H9 (cell line): ENCODE data around the gene MRTFA. TPM values are rescaled to one million over a fixed set of nuclear protein-coding genes. Genes with fewer than 3 reads are reported as not detected.

Experiments used
- DNase-seq: peaks from one replicate; pipeline ENCODE4 v3.0.0-alpha.2; 2017
- H2AFZ ChIP-seq: one replicate; pipeline ENCODE4 v1.6.1; 2013; ENCODE audit warnings: mild to moderate bottlenecking, low read length, control low read depth, moderate library complexity
- H2AK5ac ChIP-seq: 2 replicates; pipeline ENCODE4 v1.6.1; 2013; ENCODE audit warnings: low read length, control low read depth, mixed read lengths; ENCODE audit not compliant: insufficient read length
- H2BK120ac ChIP-seq: one replicate; pipeline ENCODE4 v1.6.1; 2013; ENCODE audit warnings: low read depth, mild to moderate bottlenecking, low read length, control low read depth, inconsistent platforms; ENCODE audit not compliant: poor library complexity, severe bottlenecking
- H2BK12ac ChIP-seq: 2 replicates; pipeline ENCODE4 v1.6.1; 2013; ENCODE audit warnings: low read length, control low read depth, mixed read lengths, low read depth; ENCODE audit not compliant: insufficient read length
- H2BK15ac ChIP-seq: 2 replicates; pipeline ENCODE4 v1.6.1; 2013; ENCODE audit warnings: low read depth, low read length, control low read depth
- H2BK20ac ChIP-seq: one replicate; pipeline ENCODE4 v1.6.1; 2013; ENCODE audit warnings: low read depth, mild to moderate bottlenecking, low read length, control low read depth, inconsistent platforms; ENCODE audit not compliant: poor library complexity, severe bottlenecking
- H2BK5ac ChIP-seq: 2 replicates; pipeline ENCODE4 v1.6.1; 2013; ENCODE audit warnings: low read length, control low read depth, mixed read lengths; ENCODE audit not compliant: insufficient read length
- H3K14ac ChIP-seq: 2 replicates; pipeline ENCODE4 v1.6.1; 2013; ENCODE audit warnings: low read length, control low read depth; ENCODE audit not compliant: insufficient read depth
- H3K18ac ChIP-seq: 2 replicates; pipeline ENCODE4 v1.6.1; 2013; ENCODE audit warnings: low read depth, mild to moderate bottlenecking, mixed read lengths, low read length, control low read depth; ENCODE audit not compliant: insufficient read length
- H3K23ac ChIP-seq: 2 replicates; pipeline ENCODE4 v1.6.1; 2013; ENCODE audit warnings: low read length, control low read depth, mixed read lengths, low read depth; ENCODE audit not compliant: insufficient read length
- H3K23me2 ChIP-seq: 2 replicates; pipeline ENCODE4 v1.6.1; 2013; ENCODE audit warnings: low read depth, mild to moderate bottlenecking, mixed read lengths, low read length, control low read depth; ENCODE audit not compliant: insufficient read length, poor library complexity, severe bottlenecking
- H3K27ac ChIP-seq: 2 replicates; pipeline ENCODE4 v1.5.1; 2013; ENCODE audit warnings: low read length, control low read depth, mixed read lengths, low read depth; ENCODE audit not compliant: insufficient read length
- H3K27me3 ChIP-seq: 2 replicates; pipeline ENCODE4 v1.6.1; 2013; ENCODE audit warnings: low read length, control low read depth, inconsistent platforms; ENCODE audit not compliant: insufficient read depth
- H3K4ac ChIP-seq: 2 replicates; pipeline ENCODE4 v1.6.1; 2013; ENCODE audit warnings: low read depth, mild to moderate bottlenecking, control low read depth, inconsistent platforms, low read length, moderate library complexity
- H3K4me1 ChIP-seq: 2 replicates; pipeline ENCODE4 v1.6.1; 2013; ENCODE audit warnings: low read length, control low read depth, inconsistent platforms; ENCODE audit not compliant: insufficient read depth
- H3K4me2 ChIP-seq: 2 replicates; pipeline ENCODE4 v1.6.1; 2013; ENCODE audit warnings: low read length, control low read depth, mixed read lengths; ENCODE audit not compliant: insufficient read length, insufficient read depth
- H3K56ac ChIP-seq: 2 replicates; pipeline ENCODE4 v1.6.1; 2013; ENCODE audit warnings: low read depth, mild to moderate bottlenecking, mixed read lengths, low read length, control low read depth; ENCODE audit not compliant: insufficient read length
- H3K79me1 ChIP-seq: 2 replicates; pipeline ENCODE4 v1.6.1; 2013; ENCODE audit warnings: low read depth, mild to moderate bottlenecking, moderate library complexity, low read length, control low read depth, inconsistent platforms; ENCODE audit not compliant: insufficient read depth, poor library complexity, severe bottlenecking
- H3K79me2 ChIP-seq: 2 replicates; pipeline ENCODE4 v1.6.1; 2013; ENCODE audit warnings: low read length, control low read depth, inconsistent platforms; ENCODE audit not compliant: insufficient read depth
- H3K9ac ChIP-seq: 2 replicates; pipeline ENCODE4 v1.6.1; 2013; ENCODE audit warnings: low read length, control low read depth, mixed read lengths; ENCODE audit not compliant: insufficient read length; ENCODE audit errors: extremely low read depth
- H3K9me3 ChIP-seq: one replicate; pipeline ENCODE4 v1.6.1; 2013; ENCODE audit warnings: low read depth, low read length, inconsistent platforms; ENCODE audit not compliant: control insufficient read depth
- H3T11ph ChIP-seq: one replicate; pipeline ENCODE4 v1.6.1; 2013; ENCODE audit warnings: mild to moderate bottlenecking, low read length, control low read depth, inconsistent platforms
- H4K20me1 ChIP-seq: one replicate; pipeline ENCODE4 v1.6.1; 2013; ENCODE audit not compliant: control insufficient read depth, insufficient read length, insufficient read depth
- H4K5ac ChIP-seq: 2 replicates; pipeline ENCODE4 v1.6.1; 2013; ENCODE audit warnings: low read depth, mild to moderate bottlenecking, mixed read lengths, low read length, control low read depth; ENCODE audit not compliant: insufficient read length
- H4K8ac ChIP-seq: replicated peaks from 2 replicates; pipeline ENCODE4 v1.6.1; 2013; ENCODE audit warnings: low read length, control low read depth, mixed read lengths, low read depth; ENCODE audit not compliant: insufficient read length
- H4K91ac ChIP-seq: 2 replicates; pipeline ENCODE4 v1.6.1; 2013; ENCODE audit warnings: low read depth, mild to moderate bottlenecking, moderate library complexity, mixed read lengths, low read length, control low read depth; ENCODE audit not compliant: insufficient read length
- H3K27ac Mint-ChIP-seq, 3 experiments: 2 replicates in 2 of 3; 3 replicates in 1 of 3; pipeline ENCODE4 v1.8.0; 2020 to 2021; ENCODE audit warnings: mixed read lengths in 3 of 3, mild to moderate bottlenecking in 1 of 3, moderate library complexity in 1 of 3
- H3K27me3 Mint-ChIP-seq: 2 replicates; pipeline ENCODE4 v1.8.0; 2021; ENCODE audit warnings: low read depth, mild to moderate bottlenecking, moderate library complexity, mixed read lengths
- H3K36me3 Mint-ChIP-seq, 3 experiments: 2 replicates in 2 of 3; 3 replicates in 1 of 3; pipeline ENCODE4 v1.8.0; 2020 to 2021; ENCODE audit warnings: low read depth in 3 of 3, mixed read lengths in 3 of 3; ENCODE audit not compliant: insufficient read depth in 1 of 3
- H3K4me1 Mint-ChIP-seq, 2 experiments: 2 replicates each; pipeline ENCODE4 v1.8.0; 2020; ENCODE audit warnings: mixed read lengths in 2 of 2
- H3K4me3 Mint-ChIP-seq, 2 experiments: 2 replicates in 1 of 2; 3 replicates in 1 of 2; pipeline ENCODE4 v1.8.0; 2020 to 2021; ENCODE audit warnings: mild to moderate bottlenecking in 2 of 2, mixed read lengths in 2 of 2, moderate library complexity in 1 of 2
- H3K9me3 Mint-ChIP-seq, 2 experiments: 2 replicates in 1 of 2; 3 replicates in 1 of 2; pipeline ENCODE4 v1.8.0; 2020; ENCODE audit warnings: mild to moderate bottlenecking in 2 of 2, mixed read lengths in 2 of 2, moderate library complexity in 1 of 2
- WGBS: extraction: QIAGEN DNeasy Blood & Tissue Kit; methylation state at CpG from one replicate; pipeline ENCODE4 v1.1.7; 2013; ENCODE audit warnings: missing lambda C conversion rate, low lambda C conversion rate, mixed read lengths; ENCODE audit not compliant: insufficient read length; ENCODE audit errors: extremely low coverage; 5-methylcytosine and 5-hydroxymethylcytosine counted together
- total RNA-seq: library from RNA; stranded (reverse); gene quantifications from 2 replicates; pipeline ENCODE4 v1.2.1, GENCODE V29; 2021
- TF ChIP-seq, protein P1 (sequence below): fragments of 200-600 bp; sonication (generic); conservative IDR thresholded peaks from 3 replicates; pipeline ENCODE4 v1.8.0; 2021; ENCODE audit warnings: antibody characterized with exemption, mild to moderate bottlenecking

The MRTFA gene
- total RNA-seq, 1 experiment from 2014 or later = 38.1 TPM

DNA sequence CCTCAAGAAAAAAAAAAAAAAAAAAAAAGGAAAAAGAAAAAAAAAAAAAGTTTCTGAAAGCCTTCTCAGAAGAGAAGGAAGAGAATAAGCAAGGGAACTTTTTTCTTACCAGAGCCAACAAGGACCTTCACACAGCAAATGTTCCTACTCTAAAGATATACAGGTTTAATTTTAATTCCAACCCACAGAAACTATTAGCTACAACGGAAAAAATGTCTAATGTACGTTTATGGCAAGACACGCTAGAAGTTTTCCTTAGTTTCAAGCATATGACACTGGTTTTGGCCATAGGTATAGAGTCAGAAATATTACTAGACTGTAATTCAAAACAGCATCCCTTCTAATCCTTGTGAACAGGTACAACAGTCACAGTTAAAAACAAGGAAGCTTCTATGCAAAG lies 120.1 kb downstream of the MRTFA start:
- H3K9ac ChIP-seq = no peak overlapping the region
- H3K23ac ChIP-seq = no peak overlapping the region
- H4K91ac ChIP-seq = no peak overlapping the region
- no peaks in the 10 kb centered on the region for H3K23me2 ChIP-seq
- no peak overlapping the region for H3K4me2 ChIP-seq
- H2BK20ac ChIP-seq = no peak overlapping the region
- Mint-ChIP-seq H3K9me3 (peaks cover 3% of the 10 kb centered on the region in 2 experiments; a peak in 2 of 5 replicates), H3K36me3 (peaks cover 7 to 16% (median 9%) of the 10 kb centered on the region in 3 experiments; a peak in 6 of 7 replicates), H3K4me3 (no peak overlapping the region), H3K4me1 (peaks cover 15 to 19% of the 10 kb centered on the region in 2 experiments), H3K27me3 (no peaks in the 10 kb centered on the region), H3K27ac (no peak overlapping the region)
- no peaks in the 10 kb centered on the region for H4K20me1 ChIP-seq
- H3K56ac ChIP-seq = no peak overlapping the region
- H3K27ac ChIP-seq = no peak overlapping the region
- H2AK5ac ChIP-seq = no peak overlapping the region
- H3K27me3 ChIP-seq = no peaks in the 10 kb centered on the region
- H3K18ac ChIP-seq = no peak overlapping the region
- WGBS = no CpG with 5 or more reads among the region's 3 CpGs
- no peak overlapping the region for H2BK120ac ChIP-seq
- H3K14ac ChIP-seq = no peak overlapping the region
- no peaks in the 10 kb centered on the region for H3K9me3 ChIP-seq
- H2BK5ac ChIP-seq = no peak overlapping the region
- peaks cover 3% of the 10 kb centered on the region; the same call in 1 of the 2 replicates for H3K4me1 ChIP-seq
- H3T11ph ChIP-seq = no peak overlapping the region
- H2AFZ ChIP-seq = no peak overlapping the region
- no peak for DNase-seq
- H2BK15ac ChIP-seq = no peak overlapping the region
- no peak overlapping the region for H4K8ac ChIP-seq
- H3K4ac ChIP-seq = no peak overlapping the region
- no peaks in the 10 kb centered on the region for H3K79me1 ChIP-seq
- TF ChIP-seq, protein P1, sequence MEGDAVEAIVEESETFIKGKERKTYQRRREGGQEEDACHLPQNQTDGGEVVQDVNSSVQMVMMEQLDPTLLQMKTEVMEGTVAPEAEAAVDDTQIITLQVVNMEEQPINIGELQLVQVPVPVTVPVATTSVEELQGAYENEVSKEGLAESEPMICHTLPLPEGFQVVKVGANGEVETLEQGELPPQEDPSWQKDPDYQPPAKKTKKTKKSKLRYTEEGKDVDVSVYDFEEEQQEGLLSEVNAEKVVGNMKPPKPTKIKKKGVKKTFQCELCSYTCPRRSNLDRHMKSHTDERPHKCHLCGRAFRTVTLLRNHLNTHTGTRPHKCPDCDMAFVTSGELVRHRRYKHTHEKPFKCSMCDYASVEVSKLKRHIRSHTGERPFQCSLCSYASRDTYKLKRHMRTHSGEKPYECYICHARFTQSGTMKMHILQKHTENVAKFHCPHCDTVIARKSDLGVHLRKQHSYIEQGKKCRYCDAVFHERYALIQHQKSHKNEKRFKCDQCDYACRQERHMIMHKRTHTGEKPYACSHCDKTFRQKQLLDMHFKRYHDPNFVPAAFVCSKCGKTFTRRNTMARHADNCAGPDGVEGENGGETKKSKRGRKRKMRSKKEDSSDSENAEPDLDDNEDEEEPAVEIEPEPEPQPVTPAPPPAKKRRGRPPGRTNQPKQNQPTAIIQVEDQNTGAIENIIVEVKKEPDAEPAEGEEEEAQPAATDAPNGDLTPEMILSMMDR = no peak
- no peak overlapping the region for H4K5ac ChIP-seq
- H3K79me2 ChIP-seq = no peaks in the 10 kb centered on the region
- no peak overlapping the region for H2BK12ac ChIP-seq
